ENCODE measurements around the gene UGCG. TPM values are rescaled to one million over a fixed set of nuclear protein-coding genes. Genes with fewer than 3 reads are reported as not detected.

The UGCG gene
- polyA plus RNA-seq, 2 of the 4 experiments (the other 2 are of a cell fraction) = 11.6 to 25.9 TPM

GRCh38 chr9:111922324-111923013 lies 25.9 kb downstream of the UGCG start:
- ATAC-seq (no peak), FAIRE-seq (no peak), DNase-seq (ENCODE audit: low read depth in 1 of 2, low spot score in 1 of 2) (no peak)
- no peak overlapping the region for H3K4me3 ChIP-seq
- H3K4me1 ChIP-seq = peaks cover 47% of the 10 kb centered on the region
- H3K27ac ChIP-seq = 0 out of 6 replicates have a peak overlapping the region, but pooled peaks of 1 of the 2 experiments have one; percentile 8
- no peaks in the 10 kb centered on the region for H3K9me3 ChIP-seq
- TF ChIP-seq TP53 (CRISPR knock-in tag; IDR thresholded peaks at IDR 0.05) (no peak), ZSCAN20 (CRISPR knock-in tag; IDR thresholded peaks at IDR 0.05) (no peak), SMC3 (IDR thresholded peaks at IDR 0.05) (no peak), MAZ (IDR thresholded peaks at IDR 0.05; ENCODE audit: borderline replicate concordance, low read depth, low read length) (no peak), BHLHE40 (IDR thresholded peaks at IDR 0.05; ENCODE audit: low read depth, low read length) (no peak), NFE2L2 (conservative IDR thresholded peaks at IDR 0.05; ENCODE audit: low read length) (no peak), ATOH8 (CRISPR knock-in tag; IDR thresholded peaks at IDR 0.05; ENCODE audit: low read depth) (no peak), KDM1A (IDR thresholded peaks at IDR 0.05; ENCODE audit: low read depth) (no peak), ZFP36 (IDR thresholded peaks at IDR 0.05; ENCODE audit: borderline replicate concordance, partially characterized antibody) (no peak), CBX2 (IDR thresholded peaks at IDR 0.05; ENCODE audit: borderline replicate concordance, low read depth) (no peak), HOXB13 (CRISPR knock-in tag; IDR thresholded peaks at IDR 0.05; ENCODE audit: low read depth) (no peak), PBX3 (IDR thresholded peaks at IDR 0.05) (no peak)
- POLR2A ChIA-PET = no interaction called here
- peak overlapping the region; percentile 1; the same call in 1 of the 3 replicates for H3K4me2 ChIP-seq
- CTCF ChIA-PET = interaction anchor here (1.2 to 2.4 kb wide), 5 partner anchors 13 to 155 kb away, joined by 3 to 7 read pairs (median 4); no protein-coding TSS in a partner anchor

- H3K4me2 ChIP-seq = no peak overlapping the region
- POLR2A ChIA-PET = interaction anchor here (1.1 kb wide), 1 partner anchor 27 kb away, joined by 6 read pairs; the partner anchor contains the start of gene UGCG
- DNase-seq (ENCODE audit: low read depth in 1 of 2, low spot score in 1 of 2) (no peak), FAIRE-seq (no peak), ATAC-seq (no peak)
- no peak overlapping the region for H3K27ac ChIP-seq
- TF ChIP-seq HOXB5 (CRISPR knock-in tag; IDR thresholded peaks at IDR 0.05) (no peak), RARB (CRISPR knock-in tag; IDR thresholded peaks at IDR 0.05) (no peak), POLR2AphosphoS2 (conservative IDR thresholded peaks at IDR 0.05; ENCODE audit: low read length) (no peak), FOSL2 (IDR thresholded peaks at IDR 0.05) (no peak), FOSL2 (CRISPR knock-in tag; IDR thresholded peaks at IDR 0.05) (no peak), PHF8 (IDR thresholded peaks at IDR 0.05; ENCODE audit: borderline replicate concordance, low read depth) (no peak), HES2 (IDR thresholded peaks at IDR 0.05) (no peak), TFCP2L1 (CRISPR knock-in tag; IDR thresholded peaks at IDR 0.05) (no peak), HMGXB4 (CRISPR knock-in tag; IDR thresholded peaks at IDR 0.05; ENCODE audit: borderline replicate concordance) (no peak), NR3C1 (IDR thresholded peaks at IDR 0.05) (no peak), HOXB13 (CRISPR knock-in tag; IDR thresholded peaks at IDR 0.05; ENCODE audit: low read depth) (no peak), RFX5 (IDR thresholded peaks at IDR 0.05) (no peak), HDAC2 (IDR thresholded peaks at IDR 0.05) (no peak), USF2 (IDR thresholded peaks at IDR 0.05) (no peak), FOXS1 (CRISPR knock-in tag; IDR thresholded peaks at IDR 0.05) (no peak), FOSB (CRISPR knock-in tag; IDR thresholded peaks at IDR 0.05) (no peak)
- no peak overlapping the region for H3K4me3 ChIP-seq
- CTCF ChIA-PET = interaction anchor here (1.0 to 2.4 kb wide), 5 partner anchors 21 to 174 kb away, joined by 3 to 7 read pairs (median 4); partner anchors contain the start of gene UGCG
- peaks cover 54% of the 10 kb centered on the region for H3K4me1 ChIP-seq
- H3K9me3 ChIP-seq = no peaks in the 10 kb centered on the region
Observed at GRCh38 chr9:111924281-111924680, 27.7 kb downstream of the UGCG start.
